ENCODE measurements around the gene SBF2.

DNA sequence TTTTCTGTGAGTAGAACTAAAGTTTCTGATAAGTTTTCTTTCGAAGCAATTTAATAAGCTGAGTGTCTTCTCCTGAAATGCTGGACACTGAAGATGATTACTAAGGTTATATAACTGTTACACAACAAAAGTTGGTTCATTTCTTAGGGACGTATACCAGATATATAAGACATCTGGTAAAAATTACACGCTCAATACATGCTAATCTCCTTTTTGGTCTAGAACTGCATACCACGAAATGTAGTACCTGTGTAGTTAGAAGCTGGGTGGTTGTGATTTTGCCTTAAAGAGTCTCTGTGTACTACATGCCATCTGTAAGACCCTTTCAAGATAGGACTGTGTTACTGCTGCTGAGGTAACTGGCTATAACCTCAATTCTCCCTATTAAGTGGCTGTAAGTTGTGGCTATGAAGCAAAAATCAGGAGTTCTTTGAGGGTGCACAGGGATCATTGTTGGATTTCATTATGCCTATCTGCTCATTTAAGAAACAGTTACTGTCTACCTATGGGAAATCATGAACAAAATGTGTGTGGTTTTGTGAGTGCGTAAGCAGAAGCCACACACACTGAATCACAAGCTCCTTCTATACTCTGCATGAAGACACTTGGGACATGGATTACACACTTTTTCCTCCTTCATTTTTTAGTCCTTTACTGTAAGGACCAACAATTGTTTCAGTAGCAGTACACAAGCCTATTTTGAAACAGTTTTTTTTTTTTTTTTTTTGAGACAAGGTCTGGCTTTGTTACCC is 434.3 kb downstream of the SBF2 start:
- TF ChIP-seq, protein P1, sequence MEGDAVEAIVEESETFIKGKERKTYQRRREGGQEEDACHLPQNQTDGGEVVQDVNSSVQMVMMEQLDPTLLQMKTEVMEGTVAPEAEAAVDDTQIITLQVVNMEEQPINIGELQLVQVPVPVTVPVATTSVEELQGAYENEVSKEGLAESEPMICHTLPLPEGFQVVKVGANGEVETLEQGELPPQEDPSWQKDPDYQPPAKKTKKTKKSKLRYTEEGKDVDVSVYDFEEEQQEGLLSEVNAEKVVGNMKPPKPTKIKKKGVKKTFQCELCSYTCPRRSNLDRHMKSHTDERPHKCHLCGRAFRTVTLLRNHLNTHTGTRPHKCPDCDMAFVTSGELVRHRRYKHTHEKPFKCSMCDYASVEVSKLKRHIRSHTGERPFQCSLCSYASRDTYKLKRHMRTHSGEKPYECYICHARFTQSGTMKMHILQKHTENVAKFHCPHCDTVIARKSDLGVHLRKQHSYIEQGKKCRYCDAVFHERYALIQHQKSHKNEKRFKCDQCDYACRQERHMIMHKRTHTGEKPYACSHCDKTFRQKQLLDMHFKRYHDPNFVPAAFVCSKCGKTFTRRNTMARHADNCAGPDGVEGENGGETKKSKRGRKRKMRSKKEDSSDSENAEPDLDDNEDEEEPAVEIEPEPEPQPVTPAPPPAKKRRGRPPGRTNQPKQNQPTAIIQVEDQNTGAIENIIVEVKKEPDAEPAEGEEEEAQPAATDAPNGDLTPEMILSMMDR (IDR thresholded peaks at IDR 0.05), result no peak
- no peak for TF ChIP-seq POLR2A (IDR thresholded peaks at IDR 0.05; ENCODE audit: low read depth)
- no peak for TF ChIP-seq EP300 (IDR thresholded peaks at IDR 0.05)
